Stimulated activated CD8-positive, alpha-beta memory T cell treated with anti-CD3 and anti-CD28 coated beads, Interleukin-12 subunit alpha, Interleukin-12 subunit beta, amount 100 ng/mL, for 1 hour (primary cell): ENCODE measurements around the gene FBXW11.

ENCODE experiments used
- DNase-seq: peaks from one replicate; pipeline ENCODE4 v3.0.0-alpha.2; 2020; ENCODE audit warnings: low read depth

The FBXW11 gene

DNA sequence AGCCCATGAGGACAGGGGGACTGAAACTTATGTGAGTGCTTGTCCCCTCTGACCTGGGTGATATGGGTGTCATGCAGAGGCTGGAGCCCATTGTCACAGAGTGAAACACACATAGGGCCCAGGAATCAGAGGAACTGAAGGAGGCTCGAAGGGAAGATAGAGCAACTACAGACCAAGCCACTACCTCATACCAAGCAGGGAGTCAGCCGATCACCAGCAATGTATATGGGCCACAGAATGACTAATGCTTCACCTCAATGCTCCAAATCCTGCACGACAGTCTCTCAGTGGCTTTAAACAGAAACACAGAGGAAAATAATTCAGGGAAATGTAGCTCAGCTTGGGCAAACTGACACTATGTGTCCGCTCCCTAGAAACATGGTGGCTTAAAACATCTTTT lies 8.9 kb upstream of the FBXW11 start:
- DNase-seq: no peak

DNA sequence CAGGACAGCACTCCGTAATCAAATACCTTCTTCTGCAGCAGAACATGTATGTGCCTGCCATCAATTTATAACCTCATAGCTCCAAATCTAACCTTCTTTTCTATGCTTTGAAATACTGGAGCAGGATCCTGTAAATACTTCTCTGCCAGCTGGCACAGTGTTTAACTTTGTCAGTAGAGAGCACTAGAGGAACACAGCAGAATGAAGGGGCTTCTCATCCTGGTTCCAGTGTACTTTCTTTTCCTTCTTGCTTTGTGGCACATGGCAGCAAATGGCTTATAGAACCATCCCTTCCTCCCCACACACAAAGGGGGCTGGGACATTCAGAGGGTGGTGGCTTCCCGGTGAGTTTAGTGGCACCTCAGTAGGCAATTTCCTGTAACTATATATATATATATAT lies 3.8 kb upstream of the FBXW11 start:
- no peak for DNase-seq

DNA sequence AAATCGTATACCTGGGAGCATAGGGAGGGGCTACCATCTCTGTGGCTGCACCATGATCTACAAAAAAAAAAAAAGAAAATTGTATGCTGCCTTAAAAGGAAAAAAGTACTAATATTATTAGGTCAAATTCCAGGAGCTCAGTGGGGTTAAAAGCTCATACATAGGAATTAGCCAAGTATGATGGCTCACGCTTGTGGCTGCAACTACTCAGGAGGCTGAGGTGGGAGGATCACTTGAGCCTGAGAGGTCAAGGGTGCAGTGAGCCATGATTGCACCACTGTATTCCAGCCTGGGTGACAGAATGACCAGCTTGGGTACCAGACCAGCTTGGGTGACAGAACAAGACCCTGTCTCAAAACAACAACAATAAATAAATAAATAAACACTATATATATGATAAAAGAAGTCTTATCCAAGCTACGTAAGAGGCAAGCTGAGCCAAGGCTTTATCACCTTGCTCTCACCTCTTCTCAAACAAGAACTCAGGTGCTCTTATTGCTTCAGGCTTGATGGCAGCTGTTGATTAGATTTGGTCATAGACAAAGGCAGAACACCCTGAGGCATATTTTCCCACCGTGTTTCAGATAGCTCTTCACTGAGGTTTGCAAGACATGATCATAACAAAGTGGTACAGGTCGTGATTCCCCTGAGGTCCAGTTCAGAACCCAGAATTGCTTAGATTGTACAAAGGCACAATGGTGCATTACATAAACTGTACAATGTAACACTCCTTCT lies 3.3 kb upstream of the FBXW11 start:
- DNase-seq: no peak

DNA sequence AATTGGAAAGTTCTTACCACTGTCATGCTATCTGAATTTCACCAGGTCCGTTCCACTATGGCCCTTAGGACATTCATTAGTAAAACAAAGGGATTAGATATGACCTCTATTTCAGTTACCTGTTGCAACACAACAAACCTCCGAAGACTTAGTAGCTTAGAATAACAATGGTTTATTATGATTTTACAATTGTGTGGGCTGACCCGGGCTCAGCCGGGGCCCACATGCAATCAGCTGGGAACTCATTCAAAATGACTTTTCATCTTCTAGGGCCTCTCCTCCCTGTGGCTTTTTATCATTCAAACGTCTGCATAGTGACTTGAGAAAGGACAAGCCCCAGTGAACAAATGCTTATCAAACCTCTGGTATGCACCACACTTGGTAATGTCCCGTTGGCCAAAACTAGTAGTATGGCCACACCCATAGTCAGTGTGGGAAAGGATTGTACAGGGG lies 2.3 kb upstream of the FBXW11 start:
- DNase-seq: no peak

DNA sequence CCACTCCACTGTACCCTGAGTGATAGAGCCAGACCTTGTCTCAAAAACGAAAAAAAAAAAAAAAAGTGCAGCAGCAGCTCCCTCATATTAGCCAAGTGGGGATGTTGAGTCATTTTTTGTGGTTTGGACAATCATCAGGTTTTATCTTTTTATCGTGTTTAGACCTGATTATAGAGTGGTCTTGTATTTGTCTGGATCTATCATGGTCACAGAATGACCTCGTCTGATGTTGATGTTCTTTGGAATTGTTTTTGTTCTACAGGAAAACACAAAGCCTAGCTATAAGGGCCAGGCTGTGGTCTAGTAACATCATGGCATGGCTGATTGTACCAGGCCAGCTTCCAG lies 1.6 kb upstream of the FBXW11 start:
- DNase-seq: no peak

DNA sequence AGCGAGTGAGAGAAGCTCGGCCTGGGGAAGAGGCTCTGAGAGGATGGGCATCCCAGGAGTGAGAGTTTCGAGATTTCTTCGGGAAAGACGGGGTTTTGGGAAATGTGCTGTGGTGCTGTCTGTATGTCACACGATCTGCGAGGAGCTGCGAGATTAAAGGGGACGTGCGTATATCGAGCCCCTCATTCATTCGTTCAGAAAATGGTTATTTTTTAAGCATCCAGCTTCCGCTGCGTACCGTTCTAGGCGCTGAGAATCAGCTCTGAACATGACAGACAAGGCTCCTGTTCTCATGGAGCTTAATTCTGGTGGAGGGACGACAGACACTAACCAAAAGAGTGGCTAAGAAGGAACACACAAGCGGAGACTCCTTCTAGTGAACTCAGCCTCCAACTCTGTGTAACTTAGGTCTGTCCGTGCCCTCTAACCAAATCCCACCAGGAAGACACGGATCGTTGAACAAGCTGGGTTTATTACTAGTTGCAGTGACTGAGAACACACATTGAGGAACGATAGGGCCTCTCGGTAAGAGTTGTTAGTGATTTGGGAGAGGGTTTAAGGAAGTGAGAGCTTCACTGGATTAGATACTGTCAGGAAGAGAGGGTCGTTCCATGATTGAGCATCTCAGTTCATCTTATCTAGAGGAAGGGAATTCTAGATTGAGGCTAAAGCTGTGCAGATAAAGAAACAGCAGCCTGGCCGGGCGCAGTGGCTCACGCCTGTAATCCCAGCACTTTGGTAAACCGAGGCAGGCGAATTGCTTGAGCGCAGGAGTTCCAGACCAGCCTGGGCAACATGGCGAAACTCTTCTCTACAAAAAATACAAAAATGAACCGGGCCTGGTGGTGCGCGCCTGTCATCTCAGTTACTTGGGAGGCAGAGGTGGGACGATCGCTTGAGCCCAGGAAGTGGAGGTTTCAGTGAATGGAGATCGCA lies 1.0 kb upstream of the FBXW11 start:
- DNase-seq: no peak

DNA sequence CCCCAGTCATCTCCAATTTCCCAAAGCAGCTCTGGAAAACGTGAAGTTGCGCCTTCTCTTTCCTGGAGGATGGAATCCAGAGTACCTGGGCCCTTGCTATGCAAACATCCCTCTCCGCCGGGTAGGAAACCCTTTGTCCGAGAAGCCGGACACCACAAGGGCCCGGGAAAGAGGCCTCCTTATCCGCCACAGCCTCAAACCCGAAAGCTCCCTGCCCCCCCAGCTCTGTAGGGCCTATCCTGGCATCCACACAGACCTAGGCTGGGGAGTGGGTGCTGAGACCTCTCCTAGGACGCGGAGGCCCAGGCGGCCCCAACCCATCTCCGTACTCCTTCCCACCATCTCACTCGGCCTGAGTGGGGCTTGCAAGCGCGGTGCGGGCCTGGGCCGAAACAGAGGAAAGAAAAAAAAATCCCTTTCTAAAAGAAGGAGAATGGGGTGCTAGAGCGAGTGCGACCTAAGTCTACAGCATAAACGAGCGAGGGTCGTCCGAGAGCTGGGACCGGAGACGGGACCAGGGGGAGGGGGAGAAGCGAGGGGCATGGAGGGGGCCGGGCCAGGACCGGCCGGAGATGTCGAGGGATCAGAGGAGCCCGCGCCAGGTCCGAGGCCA lies 624 bp downstream of the FBXW11 start:
- DNase-seq: no peak

DNA sequence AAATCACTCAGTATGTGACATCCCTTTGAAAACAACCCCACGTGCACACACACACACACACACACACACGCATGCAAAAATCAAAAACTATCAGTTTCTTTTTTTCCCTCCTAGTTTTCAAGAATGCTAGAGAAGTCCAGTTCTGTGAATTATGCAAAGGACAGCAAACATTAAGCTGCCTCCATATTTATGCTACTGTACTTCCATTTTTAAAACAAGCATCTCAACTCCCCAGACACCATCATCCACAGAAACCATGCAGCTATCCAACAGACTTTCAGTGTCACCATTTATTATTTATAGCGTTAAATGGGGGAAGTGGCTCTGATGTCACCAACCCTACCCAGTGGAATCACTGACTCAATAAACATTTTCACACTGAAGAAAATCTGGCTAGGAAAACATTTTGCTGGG lies 1.6 kb downstream of the FBXW11 start:
- DNase-seq: no peak

DNA sequence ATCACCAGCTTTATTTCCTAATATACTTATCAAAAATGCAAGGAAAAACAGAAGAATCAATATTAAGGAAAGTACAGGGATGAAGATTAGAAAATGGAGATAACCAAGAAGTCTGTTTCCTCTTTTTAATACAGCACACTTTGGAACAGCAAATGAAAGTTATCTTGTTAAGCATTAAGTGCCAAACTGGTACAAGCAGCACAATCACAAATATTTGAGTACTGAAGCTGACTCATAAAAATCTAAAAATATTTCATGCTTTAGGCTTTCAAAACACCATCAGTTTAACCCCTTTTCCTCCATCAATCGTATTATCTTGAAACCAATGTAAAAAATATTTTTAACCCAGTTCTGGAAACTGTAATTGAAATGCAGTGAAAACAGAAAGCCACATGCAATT lies 2.7 kb downstream of the FBXW11 start:
- DNase-seq: no peak

DNA sequence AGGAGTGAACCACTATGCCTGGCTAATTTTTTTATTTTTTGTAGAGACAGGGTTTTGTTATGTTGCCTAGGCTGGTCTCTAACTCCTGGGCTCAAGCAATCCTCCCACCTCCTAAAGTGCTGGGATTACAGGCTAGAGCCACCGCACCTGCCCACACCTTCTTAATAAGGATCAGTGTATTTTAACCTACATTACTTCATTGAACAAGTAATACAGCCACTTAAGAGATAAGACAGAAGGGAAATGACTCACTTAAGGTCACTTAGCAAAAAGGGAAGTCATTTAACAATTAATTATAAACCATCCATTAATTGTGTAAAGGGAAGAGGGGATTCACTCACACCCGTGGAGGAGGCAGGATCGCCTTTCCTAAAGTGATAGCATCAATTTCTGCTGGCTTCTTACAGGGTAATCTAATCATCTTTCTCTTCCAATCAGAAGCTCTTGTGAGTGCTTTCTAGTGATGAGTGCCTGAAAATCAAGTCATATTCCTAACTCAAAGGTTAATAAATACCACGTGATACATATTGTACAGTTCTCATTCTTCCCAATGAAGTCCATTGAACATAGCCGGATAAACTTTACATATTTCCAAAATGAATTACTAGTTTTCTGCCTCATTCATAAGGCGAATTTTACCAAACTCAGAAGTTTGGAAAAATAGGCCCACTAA lies 3.5 kb downstream of the FBXW11 start:
- no peak for DNase-seq

DNA sequence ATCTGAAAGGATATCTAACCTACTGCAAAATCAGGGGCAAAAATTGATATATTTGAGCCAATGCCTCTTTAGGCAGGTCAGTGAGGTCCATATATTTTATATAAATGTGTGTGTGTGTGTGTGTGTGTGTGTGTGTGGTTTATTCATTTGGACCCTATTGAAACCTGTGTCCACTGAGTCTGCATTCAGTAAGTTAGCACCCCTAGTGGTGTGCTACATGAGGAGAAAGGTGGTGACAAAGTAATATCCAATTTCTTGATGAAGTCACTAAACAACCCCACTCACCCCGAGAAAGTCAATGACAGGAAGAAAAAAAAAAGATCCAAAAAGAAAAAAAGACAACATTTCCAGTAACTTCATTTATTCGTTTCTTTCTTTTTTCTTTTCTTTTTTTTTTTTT lies 4.1 kb downstream of the FBXW11 start:
- DNase-seq: no peak

DNA sequence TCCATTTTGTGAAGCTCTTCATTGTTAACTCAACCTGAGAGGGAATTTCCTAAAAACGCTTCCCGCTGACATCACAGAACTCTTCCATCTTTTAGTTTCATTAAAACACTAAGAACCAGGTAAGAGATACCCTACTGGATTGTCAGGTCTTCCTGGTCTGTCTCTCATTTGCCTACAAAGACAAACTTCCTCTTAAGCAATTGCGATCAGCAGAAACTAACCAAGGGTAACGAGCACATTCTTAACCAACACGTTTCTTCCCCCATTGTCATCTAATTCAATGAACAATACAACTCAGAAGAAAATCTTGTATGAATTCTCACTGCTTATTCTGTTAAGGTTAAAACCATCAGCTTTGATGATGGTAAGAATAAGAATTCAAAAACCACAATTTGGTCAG lies 6.6 kb downstream of the FBXW11 start:
- no peak for DNase-seq

DNA sequence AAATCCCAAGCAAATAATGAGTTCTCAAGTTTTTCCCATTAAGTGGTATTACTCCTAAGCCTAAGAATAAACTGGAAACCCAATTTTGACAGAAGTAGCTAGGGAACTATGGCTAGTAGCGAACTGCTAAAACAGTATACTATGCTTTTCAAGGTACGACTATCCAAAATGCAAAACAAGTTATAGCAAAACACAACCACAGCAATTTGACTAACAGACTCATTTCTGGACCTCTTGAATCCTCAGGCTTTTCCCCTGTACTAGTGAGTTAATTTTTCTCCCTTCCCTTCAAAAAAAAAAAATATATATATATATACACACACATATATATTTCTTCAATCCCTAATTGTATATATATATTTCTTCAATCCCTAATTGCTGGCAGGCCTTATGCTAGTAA lies 7.3 kb downstream of the FBXW11 start:
- DNase-seq: no peak

DNA sequence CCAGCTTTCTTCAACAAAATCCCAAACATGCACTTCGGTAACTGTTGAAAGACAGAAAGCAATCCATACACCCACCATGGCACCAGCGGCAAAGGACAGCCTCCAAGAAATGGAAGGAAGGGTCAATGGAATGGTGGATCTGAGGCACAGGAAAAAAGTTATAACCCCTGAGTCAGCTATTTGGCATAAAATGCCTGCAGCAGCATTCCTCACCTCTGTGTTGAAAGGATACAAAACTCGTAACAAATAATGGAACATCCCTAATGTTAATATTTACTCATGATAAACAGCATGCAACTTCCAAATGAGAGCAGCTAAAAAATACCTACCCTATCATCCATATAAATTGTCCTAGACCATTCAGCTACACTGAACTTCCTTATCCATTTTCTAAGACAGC lies 9.4 kb downstream of the FBXW11 start:
- no peak for DNase-seq

DNA sequence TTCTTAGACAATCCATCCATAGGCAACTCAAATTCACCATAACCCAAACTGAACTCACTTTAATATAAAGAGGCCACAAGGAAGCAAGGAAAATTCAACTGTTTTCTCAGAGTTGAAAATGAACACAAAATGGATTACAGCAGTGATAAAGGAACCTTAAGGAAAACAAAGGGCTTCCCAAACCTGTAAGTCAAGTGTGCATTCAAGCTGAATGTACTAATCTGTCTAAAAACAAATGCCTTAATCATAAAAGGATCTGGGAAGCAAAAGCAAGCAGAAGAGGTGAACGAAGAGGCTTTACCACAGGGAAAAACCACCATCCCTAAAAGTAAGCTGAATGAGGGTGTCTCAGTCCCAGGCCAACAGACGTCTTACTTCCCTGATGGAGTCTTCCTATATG lies 13.6 kb downstream of the FBXW11 start:
- DNase-seq: no peak

DNA sequence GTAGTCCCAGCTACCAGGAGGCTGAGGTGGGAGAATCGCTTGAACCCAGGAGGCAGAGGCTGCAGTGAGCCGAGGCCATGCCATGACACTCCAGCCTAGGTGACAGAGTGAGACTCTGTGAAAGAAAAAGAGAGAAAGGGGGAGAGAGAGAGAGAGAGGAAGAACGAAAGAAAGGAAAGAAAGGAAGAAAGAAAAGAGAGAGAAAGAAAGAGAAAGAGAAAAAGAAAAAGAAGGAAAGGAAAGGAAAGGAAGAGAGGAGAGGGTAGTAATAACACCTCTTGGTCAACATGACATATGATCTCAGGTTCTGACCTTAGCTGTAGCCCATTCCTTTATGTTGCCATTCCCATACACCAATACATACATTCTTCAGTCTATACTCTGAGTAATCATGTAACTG lies 14.1 kb downstream of the FBXW11 start:
- no peak for DNase-seq

DNA sequence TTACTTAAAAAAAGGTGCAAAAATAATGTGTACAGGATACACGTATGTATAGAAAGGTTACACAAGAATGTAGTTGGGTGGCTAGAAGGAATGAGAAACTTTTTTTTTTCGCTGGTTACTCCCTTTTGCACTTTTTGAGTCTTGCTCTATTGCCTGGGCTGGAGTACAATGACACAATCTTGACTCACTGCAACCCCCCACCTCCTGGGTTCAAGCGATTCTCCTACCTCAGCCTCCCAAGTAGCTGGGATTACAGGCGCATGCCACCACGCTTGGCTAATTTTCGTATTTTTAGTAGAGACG lies 15.8 kb downstream of the FBXW11 start:
- DNase-seq: no peak

DNA sequence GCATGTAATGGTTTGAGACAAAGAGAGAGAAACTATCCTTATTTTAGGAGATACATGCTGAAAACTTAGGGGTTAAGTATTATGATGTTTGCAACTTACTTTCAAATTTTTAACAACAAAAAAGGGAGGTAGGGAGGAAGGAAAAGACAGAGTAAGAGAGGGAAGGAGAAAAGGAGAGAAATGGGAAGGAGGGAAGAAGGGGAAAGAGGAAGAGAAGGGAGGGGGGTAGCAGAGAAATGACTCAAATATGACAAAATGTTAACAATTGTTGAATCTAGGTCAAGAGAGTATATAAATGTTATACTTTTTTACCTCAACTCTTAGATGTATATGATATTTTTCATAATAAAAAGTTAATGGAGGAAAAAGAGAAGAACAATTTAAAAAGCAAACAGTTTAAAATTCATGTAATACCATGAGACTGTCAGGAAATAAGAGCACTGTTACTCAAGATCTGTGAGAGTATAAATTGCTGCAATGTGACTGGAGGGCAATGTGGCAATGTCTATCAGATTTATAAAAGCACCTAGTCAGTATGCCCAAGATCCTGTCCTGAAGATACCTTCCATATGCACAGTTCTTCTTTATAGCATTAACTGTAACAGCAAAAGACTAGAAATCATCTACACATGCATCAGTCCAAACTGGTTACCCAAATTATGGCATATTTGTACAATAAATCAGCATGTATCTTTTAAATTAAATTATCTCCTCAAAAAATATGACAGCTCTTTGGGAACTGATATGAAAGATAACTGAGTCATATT lies 16.3 kb downstream of the FBXW11 start:
- no peak for DNase-seq

DNA sequence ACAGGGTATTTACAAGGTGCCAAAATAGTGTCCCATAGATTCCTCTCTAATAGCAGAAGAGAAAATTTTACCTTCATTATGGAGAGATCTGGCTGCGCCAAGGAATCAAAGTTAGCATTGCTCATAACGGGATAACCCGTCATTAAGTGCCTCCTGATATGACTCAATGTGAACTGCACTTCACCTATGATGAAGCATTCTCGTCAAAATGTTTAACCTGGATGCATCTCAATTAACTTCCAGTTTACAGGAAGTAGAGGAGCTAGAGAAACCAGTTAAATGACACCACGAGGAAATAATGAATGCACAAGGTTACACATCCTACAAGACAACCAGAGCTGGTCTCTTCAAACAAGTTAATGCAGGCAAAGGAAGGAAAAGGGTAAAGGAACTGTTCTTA lies 17.2 kb downstream of the FBXW11 start:
- no peak for DNase-seq

DNA sequence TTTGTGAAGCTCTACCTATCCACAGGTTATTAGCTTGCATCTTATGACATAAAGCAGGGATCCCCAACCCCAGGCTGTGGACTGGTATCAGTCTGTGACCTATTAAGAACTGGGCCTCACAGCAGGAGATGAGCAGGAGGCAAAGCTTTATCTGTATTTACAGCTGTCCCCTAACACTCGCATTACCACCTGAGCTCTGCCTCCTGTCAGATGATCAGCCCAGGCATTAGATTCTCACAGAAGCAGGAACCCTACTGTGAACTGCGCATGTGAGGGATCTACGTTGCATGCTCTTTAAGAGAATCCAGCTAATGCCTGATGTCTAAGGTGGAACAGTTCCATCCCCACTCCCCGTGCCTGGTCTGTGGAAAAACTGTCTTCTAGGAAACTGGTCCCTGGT lies 19.7 kb downstream of the FBXW11 start:
- no peak for DNase-seq

DNA sequence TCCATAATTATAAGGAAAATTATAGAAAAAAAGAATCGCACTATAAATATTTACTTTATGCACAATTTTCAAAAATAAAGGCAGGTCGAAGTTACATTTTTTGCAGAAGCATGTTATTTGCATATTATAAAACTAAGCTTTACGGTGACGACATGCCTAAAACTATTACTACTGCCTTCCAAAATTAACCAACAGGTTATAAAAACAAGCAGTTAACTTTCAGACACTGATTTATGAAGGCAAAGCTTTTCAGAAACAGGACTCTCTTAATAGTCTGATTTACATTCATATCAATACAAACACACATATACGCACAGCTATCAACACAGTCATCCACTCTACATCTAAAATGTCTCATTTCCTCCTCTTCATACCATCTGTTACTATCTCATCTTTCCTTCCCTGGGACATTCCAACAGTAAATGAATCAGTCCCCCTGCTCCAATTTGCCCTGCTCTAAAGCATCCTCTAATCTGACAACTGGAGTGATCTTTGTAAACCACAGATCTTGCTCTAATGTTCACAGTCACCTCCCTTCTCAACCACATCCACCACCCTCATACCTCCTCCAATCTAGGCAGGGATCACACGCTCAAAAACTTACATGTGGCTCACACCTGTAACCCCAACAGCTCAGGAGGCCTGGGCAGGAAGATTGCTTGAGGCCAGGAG lies 21.6 kb downstream of the FBXW11 start:
- DNase-seq: no peak
